Measurements from ENCODE around the gene SLC15A3.

GRCh38 chr11:60989093-60989650, 37.2 kb upstream of the SLC15A3 start:
- TF ChIP-seq EZH2 (IDR thresholded peaks at IDR 0.05; ENCODE audit: borderline replicate concordance, low read depth, low read length, severe bottlenecking) = no peak
- TF ChIP-seq CTCF (IDR thresholded peaks at IDR 0.05; ENCODE audit: borderline replicate concordance, extremely low read depth, low read length, poor library complexity, severe bottlenecking) = no peak

Measured in DND-41 (cell line).